HG02642 (cell line): ENCODE measurements around the gene SRPK2.
"Not testable (repeated sequence)": the region's sequence is repeated elsewhere in the genome, so short reads cannot be mapped to it uniquely, and the experiment has no call there.

Experiments used
- ATAC-seq: cut with Tn5 transposase; IDR thresholded peaks from one replicate; pipeline ENCODE4 v1.9.1; 2021; ENCODE audit warnings: mild to moderate bottlenecking; ENCODE audit not compliant: unreplicated experiment, poor library complexity

Gene SRPK2

GRCh38 chr7:105377903-105378302 lies 10.8 kb downstream of the SRPK2 start:
- ATAC-seq: no peak

- no peak for ATAC-seq
These were observed 11.7 kb downstream of the SRPK2 start for GRCh38 chr7:105376908-105377533.

DNA sequence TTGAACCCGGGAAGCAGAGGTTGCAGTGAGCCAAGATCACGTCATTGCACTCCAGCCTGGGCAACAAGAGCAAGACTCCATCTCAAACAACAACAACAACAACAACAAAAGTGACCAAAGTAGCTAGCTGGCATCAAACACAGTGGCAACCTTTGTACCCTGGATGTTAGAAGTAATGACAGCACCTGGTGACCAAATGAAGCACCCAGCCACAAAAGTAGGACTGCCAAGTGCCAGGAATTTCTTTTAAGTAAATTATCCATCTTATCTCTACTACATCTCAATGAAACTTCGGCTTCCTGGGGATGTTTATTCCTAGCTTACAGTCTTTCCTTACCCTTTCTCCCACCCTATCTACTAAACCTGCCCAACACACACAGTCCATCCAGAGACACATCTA lies 18.8 kb downstream of the SRPK2 start:
- no peak for ATAC-seq

DNA sequence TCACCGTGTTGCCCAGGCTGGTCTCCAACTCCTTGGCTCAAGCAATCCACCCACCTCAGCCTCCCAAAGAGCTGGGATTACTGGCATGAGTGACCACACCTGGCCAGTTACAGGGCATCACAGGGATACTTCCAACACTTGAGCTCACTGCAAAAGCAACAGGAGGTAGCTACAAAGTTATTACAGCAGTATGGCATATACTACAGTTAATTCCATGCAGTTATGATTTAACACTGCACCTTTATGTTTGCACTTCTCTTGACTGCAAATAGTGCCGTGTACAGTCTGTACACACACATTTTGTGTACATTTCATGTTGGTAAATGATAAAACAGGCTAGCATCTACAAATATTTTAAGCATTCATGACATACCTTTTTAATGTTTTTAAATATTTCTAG lies 21.3 kb downstream of the SRPK2 start:
- ATAC-seq: no peak

GRCh38 chr7:105365541-105366534 lies 22.9 kb downstream of the SRPK2 start:
- no peak for ATAC-seq

DNA sequence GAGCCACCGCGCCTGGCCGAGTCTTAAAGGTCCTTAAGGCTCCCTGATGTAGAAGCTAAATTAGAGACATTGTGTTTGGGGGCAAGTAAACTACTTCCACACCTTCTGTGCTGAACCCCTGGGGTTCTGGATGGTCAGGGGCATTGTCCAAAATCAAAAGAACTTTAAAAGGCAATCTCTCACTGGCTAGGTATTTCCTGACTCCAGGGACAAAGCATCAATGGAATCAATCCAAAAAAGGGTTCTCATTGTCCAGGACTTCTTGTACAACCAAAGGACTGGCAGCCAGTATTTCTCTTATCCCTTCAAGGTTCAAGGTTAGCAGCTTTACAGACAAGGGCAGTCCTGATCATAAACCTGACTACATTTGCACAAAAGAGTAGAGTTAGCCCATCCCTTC lies 24.0 kb downstream of the SRPK2 start:
- no peak for ATAC-seq

GRCh38 chr7:105363657-105364056 lies 25.1 kb downstream of the SRPK2 start:
- ATAC-seq: not testable (repeated sequence)

DNA sequence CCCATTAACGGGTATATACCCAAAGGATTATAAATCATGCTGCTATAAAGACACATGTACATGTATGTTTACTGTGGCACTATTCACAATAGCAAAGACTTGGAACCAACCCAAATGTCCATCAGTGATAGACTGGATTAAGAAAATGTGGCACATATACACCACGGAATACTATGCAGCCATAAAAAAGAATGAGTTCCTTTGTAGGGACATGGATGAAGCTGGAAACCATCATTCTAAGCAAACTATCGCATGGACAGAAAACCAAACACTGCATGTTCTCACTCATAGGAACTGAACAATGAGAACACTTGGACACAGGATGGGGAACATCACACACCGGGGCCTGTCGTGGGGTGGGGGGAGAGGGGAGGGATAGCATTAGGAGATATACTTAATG lies 26.0 kb downstream of the SRPK2 start:
- ATAC-seq: not testable (repeated sequence)

DNA sequence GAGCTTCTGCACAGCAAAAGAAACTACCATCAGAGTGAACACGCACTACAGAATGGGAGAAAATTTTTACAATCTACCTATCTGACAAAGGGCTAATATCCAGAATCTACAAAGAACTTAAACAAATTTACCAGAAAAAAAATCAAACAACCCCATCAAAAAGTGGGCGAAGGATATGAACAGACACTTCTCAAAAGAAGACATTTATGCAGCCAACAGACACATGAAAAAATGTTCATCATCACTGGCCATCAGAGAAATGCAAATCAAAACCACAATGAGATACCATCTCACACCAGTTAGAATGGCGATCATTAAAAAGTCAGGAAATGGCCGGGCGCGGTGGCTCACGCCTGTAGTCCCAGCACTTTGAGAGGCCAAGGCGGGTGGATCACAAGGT lies 26.7 kb downstream of the SRPK2 start:
- ATAC-seq: not testable (repeated sequence)

GRCh38 chr7:105360149-105360548 lies 28.6 kb downstream of the SRPK2 start:
- not testable (repeated sequence) for ATAC-seq

GRCh38 chr7:105355701-105356100 lies 33.0 kb downstream of the SRPK2 start:
- ATAC-seq: no peak

- ATAC-seq: peak; percentile 1
These were observed 34.3 kb downstream of the SRPK2 start for GRCh38 chr7:105354383-105354782.

DNA sequence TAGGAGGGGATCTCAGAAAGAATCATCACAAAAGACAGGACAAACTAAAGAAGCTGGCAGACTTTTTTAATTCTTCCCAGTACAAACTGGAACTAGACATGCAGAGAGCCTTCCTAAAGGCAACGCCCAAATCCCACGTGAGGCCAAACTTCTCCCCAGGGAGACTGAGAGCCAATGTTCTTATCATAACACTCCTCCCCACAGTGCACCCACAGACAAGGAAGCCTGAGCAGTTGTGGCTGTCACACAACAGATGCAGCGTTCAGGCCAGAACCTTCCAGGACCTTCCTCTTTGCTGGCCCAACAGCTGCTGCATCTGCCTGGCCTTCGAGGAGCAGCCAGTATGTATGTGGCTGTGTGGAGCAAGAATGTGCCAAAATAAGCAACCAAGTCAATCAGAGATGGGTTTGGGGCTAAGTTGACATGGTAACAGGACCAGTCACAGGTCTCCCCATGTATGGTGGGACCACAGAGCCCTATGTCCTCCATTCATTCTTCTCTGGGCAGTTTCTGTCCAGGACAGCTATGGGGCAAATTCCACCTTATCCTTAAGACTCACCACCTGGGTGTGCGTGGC lies 34.9 kb downstream of the SRPK2 start:
- ATAC-seq: peak; percentile 35

- ATAC-seq: no peak
These were observed 35.6 kb downstream of the SRPK2 start for GRCh38 chr7:105352901-105353668.

DNA sequence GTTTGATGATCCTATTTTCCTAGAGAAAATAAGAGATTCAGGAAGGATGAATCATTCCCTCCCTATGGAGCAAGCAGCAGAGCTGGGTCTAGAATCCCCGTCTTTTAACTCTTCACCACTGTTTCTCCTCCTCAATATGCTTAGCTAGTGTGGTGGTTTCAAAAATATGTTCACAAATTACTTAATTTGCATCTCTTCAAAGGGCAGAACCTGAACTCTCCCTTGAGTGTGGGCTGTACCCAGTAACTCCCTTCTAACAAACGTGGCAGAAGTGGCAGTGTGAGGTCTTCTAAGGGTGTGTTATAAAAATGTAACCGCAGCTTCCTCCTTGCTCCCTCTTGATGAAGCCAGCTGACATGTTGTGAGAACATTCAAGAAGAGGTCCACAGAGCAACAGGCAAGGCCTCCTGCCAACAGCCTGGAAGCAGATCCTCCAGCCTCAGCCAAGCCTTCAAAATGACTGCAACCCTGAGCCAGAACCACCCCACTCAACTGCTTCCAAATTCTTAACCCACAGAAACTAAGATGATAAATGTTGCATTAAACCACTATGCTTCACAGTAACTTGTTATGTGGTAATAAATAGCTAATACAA lies 36.6 kb downstream of the SRPK2 start:
- ATAC-seq: peak; percentile 92

DNA sequence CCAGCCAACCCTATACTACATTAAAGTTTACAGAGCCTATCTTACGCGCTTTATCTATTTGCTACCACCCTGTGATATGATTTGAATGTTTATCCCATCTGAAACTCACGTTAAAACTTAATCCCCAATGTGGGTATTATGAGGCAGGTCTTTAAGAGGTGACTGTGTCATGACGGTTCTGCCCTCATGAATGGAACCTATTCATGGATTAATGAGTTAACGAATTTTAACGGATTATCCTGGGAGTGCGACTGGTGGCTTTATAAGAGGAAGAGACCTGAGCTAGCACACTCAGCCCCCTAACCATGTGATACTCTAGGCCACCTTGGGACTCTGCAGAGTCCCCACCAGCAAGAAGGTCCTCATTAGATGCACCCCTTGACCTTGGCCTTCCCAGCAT lies 37.8 kb downstream of the SRPK2 start:
- no peak for ATAC-seq

- ATAC-seq: not testable (repeated sequence)
These were observed 40.5 kb downstream of the SRPK2 start for GRCh38 chr7:105348177-105348576.

GRCh38 chr7:105346593-105347322 lies 42.0 kb downstream of the SRPK2 start:
- ATAC-seq: no peak

DNA sequence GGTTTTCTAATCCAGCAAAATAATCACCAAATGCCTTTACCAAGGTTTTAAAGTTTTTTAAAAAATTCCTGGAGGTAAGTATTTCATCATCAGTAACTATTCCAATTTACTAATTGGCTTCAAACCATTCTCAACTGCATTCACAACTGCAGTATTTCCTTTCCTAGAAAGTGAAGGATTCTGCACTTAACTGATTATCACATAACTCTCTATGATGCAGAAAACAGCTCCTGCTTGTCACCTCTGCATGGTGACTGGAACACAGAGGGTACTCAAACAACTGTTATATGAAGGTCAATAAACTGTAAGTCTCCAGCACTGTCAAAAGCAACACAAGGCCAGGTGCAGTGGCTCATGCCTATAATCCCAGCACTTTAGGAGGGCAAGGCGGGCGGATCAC lies 42.6 kb downstream of the SRPK2 start:
- ATAC-seq: no peak
